H1 (cell line): ENCODE results near the gene BSPRY. TPM values are rescaled to one million over a fixed set of nuclear protein-coding genes. Genes with fewer than 3 reads are reported as not detected.

Experiments used
- SIN3A ChIP-seq, 2 experiments: IDR thresholded peaks in 1 of 2; conservative IDR thresholded peaks in 1 of 2; 2 replicates each; pipeline ENCODE4 v1.6.1; 2011 to 2012; ENCODE audit warnings: low read length in 2 of 2, improper control_type of control experiment in 1 of 2, low read depth in 1 of 2, mild to moderate bottlenecking in 1 of 2
- polyA plus RNA-seq, 7 experiments: library from polyadenylated mRNA; depleted of rRNA in 3 of 7; stranded (reverse) in 5 of 7; unstranded in 2 of 7; fragments of >200 nt in 5 of 7; fragments of 200-250 nt in 2 of 7; gene quantifications; 1 replicate in 5 of 7; 2 replicates in 1 of 7; 4 replicates in 1 of 7; pipeline versions ENCODE4 v1.2.1 to v1.2.3, GENCODE V29; 2011 to 2013; ENCODE audit warnings: missing spikeins in 2 of 7, mixed read lengths in 2 of 7
- total RNA-seq: library from RNA; stranded (reverse); fragmentation: NEBNext Ultra II Directional; extraction: Animal tissue kit (Norgen Biotek cat#: 25700); gene quantifications from 2 replicates; pipeline ENCODE4 v1.2.1, GENCODE V29; 2021

The BSPRY gene
- total and polyA plus RNA-seq, 2 of the 8 experiments (the other 6 are each of a cell fraction or from before 2014, with no cell fraction given) = 5.5 to 10.9 TPM

- 0 out of 4 replicates have a peak, but pooled peaks have one; percentile 38 to 56 for TF ChIP-seq SIN3A (conservative IDR thresholded peaks at IDR 0.05 in 1 of 2, IDR thresholded peaks at IDR 0.05 in 1 of 2; ENCODE audit: low read depth in 1 of 2, low read length in 2 of 2)
- TF ChIP-seq, all 59 proteins: peak for 29
These were observed 61.0 kb downstream of the BSPRY start, which contains the start of the genes C9orf43 and POLE3 (continued) for GRCh38 chr9:113410207-113410864.
